Measurements from ENCODE around the gene CX3CR1.
A peak's percentile ranks its signal among the peaks of the same experiment; 100 is the strongest.

CX3CR1 gene

DNA sequence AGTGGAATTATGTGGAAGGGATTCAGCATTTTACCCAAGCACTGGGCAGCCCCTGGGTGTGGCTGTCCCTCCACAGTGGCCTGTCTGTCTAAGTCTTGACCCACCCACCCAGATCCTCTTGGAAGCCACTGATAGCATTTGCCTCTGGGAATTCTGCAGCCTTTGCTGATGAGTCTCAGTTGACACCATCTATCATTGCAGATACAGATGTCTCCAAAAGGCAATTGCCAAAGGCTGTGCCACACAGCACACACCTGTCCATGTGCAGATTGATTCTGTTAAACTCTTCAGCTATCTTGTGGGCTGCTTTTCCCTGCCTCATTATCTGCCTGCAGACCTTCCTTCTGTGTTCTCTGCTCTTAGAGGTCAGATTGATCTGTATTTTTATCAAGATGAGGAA lies 18.1 kb downstream of the CX3CR1 start:
- TF ChIP-seq TAF1 (IDR thresholded peaks at IDR 0.05; ENCODE audit: borderline replicate concordance, insufficient read depth, low read length) (no peak), FOXP2 (optimal IDR thresholded peaks at IDR 0.05; ENCODE audit: borderline replicate concordance, extremely low read depth, extremely low read length, insufficient read depth) (no peak), POLR2AphosphoS5 (IDR thresholded peaks at IDR 0.05; ENCODE audit: low read depth, low read length) (no peak), SIN3A (IDR thresholded peaks at IDR 0.05; ENCODE audit: borderline replicate concordance, insufficient read depth, low read length) (no peak)
- TF ChIP-seq, protein P1, sequence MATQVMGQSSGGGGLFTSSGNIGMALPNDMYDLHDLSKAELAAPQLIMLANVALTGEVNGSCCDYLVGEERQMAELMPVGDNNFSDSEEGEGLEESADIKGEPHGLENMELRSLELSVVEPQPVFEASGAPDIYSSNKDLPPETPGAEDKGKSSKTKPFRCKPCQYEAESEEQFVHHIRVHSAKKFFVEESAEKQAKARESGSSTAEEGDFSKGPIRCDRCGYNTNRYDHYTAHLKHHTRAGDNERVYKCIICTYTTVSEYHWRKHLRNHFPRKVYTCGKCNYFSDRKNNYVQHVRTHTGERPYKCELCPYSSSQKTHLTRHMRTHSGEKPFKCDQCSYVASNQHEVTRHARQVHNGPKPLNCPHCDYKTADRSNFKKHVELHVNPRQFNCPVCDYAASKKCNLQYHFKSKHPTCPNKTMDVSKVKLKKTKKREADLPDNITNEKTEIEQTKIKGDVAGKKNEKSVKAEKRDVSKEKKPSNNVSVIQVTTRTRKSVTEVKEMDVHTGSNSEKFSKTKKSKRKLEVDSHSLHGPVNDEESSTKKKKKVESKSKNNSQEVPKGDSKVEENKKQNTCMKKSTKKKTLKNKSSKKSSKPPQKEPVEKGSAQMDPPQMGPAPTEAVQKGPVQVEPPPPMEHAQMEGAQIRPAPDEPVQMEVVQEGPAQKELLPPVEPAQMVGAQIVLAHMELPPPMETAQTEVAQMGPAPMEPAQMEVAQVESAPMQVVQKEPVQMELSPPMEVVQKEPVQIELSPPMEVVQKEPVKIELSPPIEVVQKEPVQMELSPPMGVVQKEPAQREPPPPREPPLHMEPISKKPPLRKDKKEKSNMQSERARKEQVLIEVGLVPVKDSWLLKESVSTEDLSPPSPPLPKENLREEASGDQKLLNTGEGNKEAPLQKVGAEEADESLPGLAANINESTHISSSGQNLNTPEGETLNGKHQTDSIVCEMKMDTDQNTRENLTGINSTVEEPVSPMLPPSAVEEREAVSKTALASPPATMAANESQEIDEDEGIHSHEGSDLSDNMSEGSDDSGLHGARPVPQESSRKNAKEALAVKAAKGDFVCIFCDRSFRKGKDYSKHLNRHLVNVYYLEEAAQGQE (IDR thresholded peaks at IDR 0.05; ENCODE audit: insufficient read depth in 1 of 2, low read depth in 2 of 2, low read length in 2 of 2), result no peak

DNA sequence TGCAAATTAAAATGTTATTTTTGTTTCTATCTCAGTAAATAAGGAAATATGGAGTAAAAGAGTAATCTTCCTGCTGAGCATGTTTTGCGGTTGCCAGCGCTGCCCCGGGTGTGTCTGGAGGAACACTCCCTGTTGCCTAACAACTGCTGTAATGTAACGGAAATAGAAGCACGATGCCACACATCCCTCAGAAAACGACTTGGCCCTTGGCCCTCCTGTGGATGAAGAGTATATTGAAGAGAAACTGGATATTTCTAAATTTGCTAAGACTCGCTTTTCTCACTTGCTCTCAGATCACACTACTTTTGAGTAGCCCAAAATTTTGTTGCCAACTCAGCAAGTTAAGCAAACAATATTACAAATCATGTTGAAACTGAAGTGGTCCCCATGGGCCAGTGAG lies 18.9 kb downstream of the CX3CR1 start:
- TF ChIP-seq POLR2AphosphoS5 (IDR thresholded peaks at IDR 0.05; ENCODE audit: low read depth, low read length) (no peak), FOXP2 (optimal IDR thresholded peaks at IDR 0.05; ENCODE audit: borderline replicate concordance, extremely low read depth, extremely low read length, insufficient read depth) (peak; percentile 38)
- TF ChIP-seq, protein P1 (IDR thresholded peaks at IDR 0.05; ENCODE audit: insufficient read depth in 1 of 2, low read depth in 2 of 2, low read length in 2 of 2), result no peak

DNA sequence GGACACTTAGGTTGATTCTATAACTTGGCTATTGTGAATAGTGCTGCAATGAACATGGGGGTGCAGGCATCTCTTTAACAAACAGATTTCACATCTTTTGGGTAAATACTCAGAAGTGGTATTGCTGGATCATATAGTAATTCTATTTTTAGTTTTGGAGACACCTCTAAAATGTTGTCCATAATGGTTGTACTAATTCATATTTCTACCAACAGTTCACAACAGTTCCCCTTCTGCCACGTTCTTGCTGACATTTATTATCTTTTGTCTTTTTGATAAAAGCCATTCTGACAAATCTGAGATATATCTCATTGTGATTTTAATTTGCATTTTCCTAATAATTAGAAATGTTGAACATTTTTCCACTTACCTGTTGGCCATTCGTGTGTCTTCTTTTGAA lies 19.5 kb downstream of the CX3CR1 start:
- TF ChIP-seq FOXP2 (optimal IDR thresholded peaks at IDR 0.05; ENCODE audit: borderline replicate concordance, extremely low read depth, extremely low read length, insufficient read depth) (no peak), POLR2AphosphoS5 (IDR thresholded peaks at IDR 0.05; ENCODE audit: low read depth, low read length) (no peak)

DNA sequence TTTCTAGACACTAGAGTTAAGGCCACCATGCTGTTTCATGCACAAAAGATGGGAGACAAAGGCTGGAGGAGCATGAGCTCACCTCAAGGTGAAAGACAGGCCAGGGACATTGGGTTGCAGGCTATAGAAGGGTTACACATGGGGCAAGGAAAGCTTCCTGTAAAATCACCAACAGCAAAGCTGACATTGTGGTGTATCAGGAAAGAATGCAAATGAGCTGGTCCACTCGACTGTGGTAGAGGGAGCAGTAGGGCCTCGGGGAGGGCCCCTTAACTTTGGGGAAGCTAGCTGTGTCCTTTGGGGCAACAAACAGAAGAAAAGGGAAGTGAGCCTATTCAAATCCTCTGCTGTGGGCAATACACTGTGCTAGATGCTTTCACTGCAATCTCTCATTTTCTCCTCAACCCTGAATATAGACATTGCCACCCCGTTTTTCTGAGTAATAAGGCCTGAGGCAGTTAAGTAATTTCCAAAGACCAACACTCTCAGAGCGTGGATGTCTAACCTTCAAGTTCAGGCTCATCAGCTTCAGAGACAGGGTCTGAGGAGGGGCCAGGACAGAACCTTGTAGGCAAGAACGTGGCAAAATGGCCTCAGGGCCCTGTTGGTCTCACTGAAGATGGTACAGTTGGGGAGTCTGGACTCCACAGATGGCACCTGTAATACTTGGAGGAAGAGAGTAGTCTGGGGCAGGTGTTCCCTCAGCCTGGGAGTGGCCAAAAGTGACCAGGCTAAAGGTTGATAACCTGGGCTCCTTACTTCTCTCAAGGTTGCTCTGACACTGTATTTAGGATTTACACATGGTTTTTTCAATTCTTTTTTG lies 24.1 kb downstream of the CX3CR1 start:
- TF ChIP-seq SIN3A (IDR thresholded peaks at IDR 0.05; ENCODE audit: borderline replicate concordance, insufficient read depth, low read length) (no peak), TAF1 (IDR thresholded peaks at IDR 0.05; ENCODE audit: borderline replicate concordance, insufficient read depth, low read length) (no peak), FOXP2 (optimal IDR thresholded peaks at IDR 0.05; ENCODE audit: borderline replicate concordance, extremely low read depth, extremely low read length, insufficient read depth) (no peak), POLR2AphosphoS5 (IDR thresholded peaks at IDR 0.05; ENCODE audit: low read depth, low read length) (no peak)
- TF ChIP-seq, protein P1 (IDR thresholded peaks at IDR 0.05; ENCODE audit: insufficient read depth in 1 of 2, low read depth in 2 of 2, low read length in 2 of 2), result no peak

DNA sequence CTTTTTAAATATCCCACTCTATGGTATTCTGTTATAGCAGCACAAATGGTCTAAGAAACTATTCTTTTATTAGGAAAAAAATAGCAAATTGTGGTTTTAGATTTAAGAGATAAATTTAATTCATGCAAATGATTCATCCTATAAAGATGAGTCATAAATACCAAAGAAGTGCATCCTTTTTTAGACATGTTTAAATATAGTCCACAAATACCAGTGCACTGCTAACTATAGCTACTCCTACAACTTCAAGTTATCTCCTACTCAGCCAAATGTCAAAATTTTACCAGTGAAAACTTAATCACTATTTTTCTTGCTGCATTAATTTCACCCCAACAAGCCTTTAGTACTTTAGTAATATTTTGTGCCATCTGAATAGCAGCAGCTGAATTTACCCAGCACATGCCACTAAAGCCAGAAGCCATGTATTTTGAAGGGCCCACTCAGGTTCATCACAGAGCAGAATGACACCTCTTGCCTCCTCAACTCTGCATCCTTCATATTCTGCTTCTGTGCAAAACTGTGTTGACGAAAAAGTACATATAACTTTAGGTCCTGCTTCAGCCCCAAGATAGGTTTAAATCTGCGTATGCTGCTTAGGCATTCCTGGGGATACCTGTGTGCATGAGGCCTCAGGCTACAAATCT lies 24.9 kb downstream of the CX3CR1 start:
- TF ChIP-seq FOXP2 (optimal IDR thresholded peaks at IDR 0.05; ENCODE audit: borderline replicate concordance, extremely low read depth, extremely low read length, insufficient read depth), result no peak
- no peak for TF ChIP-seq SIN3A (IDR thresholded peaks at IDR 0.05; ENCODE audit: borderline replicate concordance, insufficient read depth, low read length)
- TF ChIP-seq, protein P1 (IDR thresholded peaks at IDR 0.05; ENCODE audit: insufficient read depth in 1 of 2, low read depth in 2 of 2, low read length in 2 of 2), result no peak
- no peak for TF ChIP-seq TAF1 (IDR thresholded peaks at IDR 0.05; ENCODE audit: borderline replicate concordance, insufficient read depth, low read length)
- no peak for TF ChIP-seq POLR2AphosphoS5 (IDR thresholded peaks at IDR 0.05; ENCODE audit: low read depth, low read length)

Measured in PFSK-1 (cell line).